IMR-90 (cell line): ENCODE measurements around the gene PKHD1. TPM values are rescaled to one million over a fixed set of nuclear protein-coding genes. Genes with fewer than 3 reads are reported as not detected.

Source experiments
- ATAC-seq: fragments of 200-7000 bp; cut with Tn5 transposase; 2 replicates; pipeline ENCODE4 v1.9.1; 2020; ENCODE audit warnings: low read depth, mild to moderate bottlenecking, moderate library complexity
- BruUV-seq: library from RNA; stranded (reverse); fragments of 400-500 nt; replicated peaks from 2 replicates; lab custom pipeline; 2021; lab: Mats Ljungman, UMichigan
- CTCF ChIA-PET: fragments of 300-600 bp; formaldehyde crosslinking; extraction: SDS; loops from one replicate; lab custom pipeline; 2021; ENCODE audit warnings: antibody characterized with exemption; lab: Yijun Ruan, JAX
- POLR2A ChIA-PET: fragments of 300-600 bp; sonication (Branson Sonifier 250); formaldehyde crosslinking; loops from one replicate; lab custom pipeline; 2022; ENCODE audit warnings: antibody characterized with exemption; ENCODE audit not compliant: unreplicated experiment; lab: Charles Lee
- DNase-seq: peaks from one replicate; pipeline ENCODE4 v3.0.0; 2013
- H2AFZ ChIP-seq: replicated peaks from 2 replicates; pipeline ENCODE3; 2013; ENCODE audit warnings: low read length, mild to moderate bottlenecking; ENCODE audit not compliant: poor library complexity
- H2AK5ac ChIP-seq: 2 replicates; pipeline ENCODE4 v1.6.1; 2013; ENCODE audit warnings: low read depth, low read length, inconsistent platforms
- H2AK9ac ChIP-seq: replicated peaks from 2 replicates; pipeline ENCODE3; 2013; ENCODE audit warnings: mild to moderate bottlenecking, low read depth, low read length, moderate library complexity; ENCODE audit not compliant: poor library complexity
- H2BK120ac ChIP-seq: 2 replicates; pipeline ENCODE4 v1.6.1; 2013; ENCODE audit warnings: low read depth, low read length, inconsistent platforms
- H2BK15ac ChIP-seq: 3 replicates; pipeline ENCODE4 v1.6.1; 2013; ENCODE audit warnings: low read depth, low read length, inconsistent platforms
- H2BK20ac ChIP-seq: 2 replicates; pipeline ENCODE4 v1.6.1; 2013; ENCODE audit warnings: low read depth, mild to moderate bottlenecking, inconsistent platforms, low read length, moderate library complexity
- H2BK5ac ChIP-seq: 2 replicates; pipeline ENCODE4 v1.6.1; 2013; ENCODE audit warnings: mild to moderate bottlenecking, low read depth, low read length, inconsistent platforms; ENCODE audit not compliant: poor library complexity, severe bottlenecking
- H3K14ac ChIP-seq: replicated peaks from 2 replicates; pipeline ENCODE4 v1.6.1; 2013; ENCODE audit warnings: low read depth, low read length, inconsistent platforms
- H3K18ac ChIP-seq: 2 replicates; pipeline ENCODE4 v1.6.1; 2013; ENCODE audit warnings: low read depth, low read length, control low read depth
- H3K23ac ChIP-seq: 2 replicates; pipeline ENCODE4 v1.6.1; 2013; ENCODE audit warnings: low read depth, low read length, inconsistent platforms
- H3K27ac ChIP-seq: 2 replicates; pipeline ENCODE4 v1.5.1; 2013; ENCODE audit warnings: mild to moderate bottlenecking, control low read depth, low read length; ENCODE audit not compliant: insufficient read depth
- H3K27me3 ChIP-seq: 2 replicates; pipeline ENCODE4 v1.6.1; 2013; ENCODE audit warnings: low read length; ENCODE audit not compliant: control insufficient read depth, insufficient read depth
- H3K36me3 ChIP-seq: 2 replicates; pipeline ENCODE4 v1.6.1; 2013; ENCODE audit warnings: low read length, mixed read lengths; ENCODE audit not compliant: control insufficient read depth, insufficient read depth
- H3K4ac ChIP-seq: 2 replicates; pipeline ENCODE4 v1.6.1; 2013; ENCODE audit warnings: low read depth, low read length, inconsistent platforms
- H3K4me1 ChIP-seq: 2 replicates; pipeline ENCODE4 v1.6.1; 2013; ENCODE audit warnings: low read length, mixed read lengths; ENCODE audit not compliant: control insufficient read depth, insufficient read depth
- H3K4me2 ChIP-seq: 2 replicates; pipeline ENCODE4 v1.6.1; 2013; ENCODE audit warnings: low read depth, mild to moderate bottlenecking, control low read depth, low read length, moderate library complexity
- H3K4me3 ChIP-seq: 2 replicates; pipeline ENCODE4 v1.5.1; 2013; ENCODE audit warnings: low read depth, mild to moderate bottlenecking, control low read depth, low read length, moderate library complexity; ENCODE audit not compliant: insufficient read depth
- H3K56ac ChIP-seq: 2 replicates; pipeline ENCODE4 v1.6.1; 2013; ENCODE audit warnings: low read length, inconsistent platforms; ENCODE audit not compliant: insufficient read depth; ENCODE audit errors: extremely low read depth
- H3K79me1 ChIP-seq, 2 experiments: 2 replicates each; pipeline ENCODE4 v1.6.1; 2013; ENCODE audit warnings: low read length in 2 of 2, inconsistent platforms in 1 of 2, low read depth in 1 of 2
- H3K9ac ChIP-seq: 2 replicates; pipeline ENCODE4 v1.6.1; 2013; ENCODE audit warnings: low read depth, low read length, control low read depth
- H3K9me1 ChIP-seq: 2 replicates; pipeline ENCODE4 v1.6.1; 2013; ENCODE audit warnings: low read length, inconsistent platforms; ENCODE audit not compliant: insufficient read depth
- H3K9me3 ChIP-seq: 2 replicates; pipeline ENCODE4 v1.6.1; 2013; ENCODE audit warnings: low read length; ENCODE audit not compliant: control insufficient read depth, insufficient read depth
- H4K20me1 ChIP-seq: 2 replicates; pipeline ENCODE4 v1.6.1; 2013; ENCODE audit warnings: low read length, inconsistent platforms; ENCODE audit not compliant: insufficient read depth
- H4K5ac ChIP-seq: 2 replicates; pipeline ENCODE4 v1.6.1; 2013; ENCODE audit warnings: mild to moderate bottlenecking, low read depth, low read length, control low read depth
- H4K8ac ChIP-seq, 2 experiments: 2 replicates each; pipeline ENCODE4 v1.6.1; 2013; ENCODE audit warnings: low read depth in 2 of 2, low read length in 2 of 2, control low read depth in 1 of 2, inconsistent platforms in 1 of 2
- H4K91ac ChIP-seq: 2 replicates; pipeline ENCODE4 v1.6.1; 2013; ENCODE audit warnings: low read depth, low read length, inconsistent platforms; ENCODE audit not compliant: insufficient read depth
- ELK1 ChIP-seq: fragments of 150-350 bp; IDR thresholded peaks from 2 replicates; pipeline ENCODE4 v1.6.1; 2016; ENCODE audit warnings: low read depth, mild to moderate bottlenecking, low read length, moderate library complexity, borderline replicate concordance
- NFE2L2 ChIP-seq: fragments of 150-350 bp; IDR thresholded peaks from 2 replicates; pipeline ENCODE4 v1.6.1; 2016; ENCODE audit warnings: low read depth, mild to moderate bottlenecking, low read length
- RFX5 ChIP-seq: IDR thresholded peaks from 2 replicates; pipeline ENCODE4 v1.8.0; 2012; ENCODE audit warnings: low read depth, mild to moderate bottlenecking, low read length, moderate library complexity
- USF2 ChIP-seq: fragments of 150-350 bp; IDR thresholded peaks from 2 replicates; pipeline ENCODE4 v1.6.1; 2017; ENCODE audit warnings: mild to moderate bottlenecking, antibody characterized with exemption, low read length, low read depth
- WGBS, 2 experiments: methylation state at CpG; one replicate each; pipeline versions ENCODE4 v1.1.5 to v1.1.7; 2013; ENCODE audit warnings: missing lambda C conversion rate in 2 of 2; ENCODE audit not compliant: insufficient read length in 1 of 2; ENCODE audit errors: extremely low coverage in 2 of 2; 5-methylcytosine and 5-hydroxymethylcytosine counted together
- dilution Hi-C: fragments of 300-500 bp; cut with HindIII; formaldehyde crosslinking; loops from one replicate; pipeline ENCODE4 v1.14.3; 2018; ENCODE audit warnings: low sequenced_read_pairs; ENCODE audit not compliant: unreplicated experiment
- in situ Hi-C: fragments of 300-500 bp; cut with MboI; formaldehyde crosslinking; loops from 3 replicates; pipeline ENCODE4 v1.14.3; 2019; ENCODE audit warnings: low sequenced_read_pairs, inconsistent platforms, mixed read lengths
- intact Hi-C: fragments of 100-400 bp; cut with micrococcal nuclease; formaldehyde crosslinking; loops from 2 replicates; pipeline ENCODE4 v1.10.0; 2022
- polyA plus RNA-seq, 3 experiments: library from polyadenylated mRNA; depleted of rRNA; stranded (reverse); fragments of >200 nt; gene quantifications; 2 replicates each; pipeline ENCODE4 v1.2.3, GENCODE V29; 2012; ENCODE audit warnings: low replicate concordance in 1 of 3
- total RNA-seq: library from RNA; depleted of rRNA; stranded (reverse); fragments of >200 nt; gene quantifications from 2 replicates; pipeline ENCODE4 v1.2.3, GENCODE V29; 2012
- TF ChIP-seq, protein P1 (sequence below): conservative IDR thresholded peaks from 2 replicates; pipeline ENCODE4 v1.5.1; 2012; ENCODE audit warnings: mild to moderate bottlenecking, low read depth, low read length, improper control_type of control experiment

The PKHD1 gene
- total and polyA plus RNA-seq, 2 of the 4 experiments (the other 2 are of a cell fraction): not detected

DNA sequence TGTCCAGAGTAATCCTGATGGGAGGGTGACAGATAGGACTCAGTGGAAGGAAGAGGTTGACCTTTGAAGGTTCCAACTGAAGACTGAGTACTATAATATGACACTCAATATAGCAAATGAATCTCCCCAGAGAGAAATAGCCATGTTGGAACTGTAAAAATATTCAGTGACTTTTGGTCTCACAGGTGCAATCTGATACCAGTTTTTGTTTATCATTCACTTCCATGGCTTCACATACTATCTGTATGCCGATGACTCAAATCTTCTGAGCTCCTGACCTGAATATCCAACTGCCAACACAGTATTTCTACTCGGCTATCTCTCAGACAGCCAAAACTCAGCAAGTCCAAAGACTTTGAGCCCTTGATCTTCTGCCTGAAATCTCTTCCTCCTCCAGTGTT, 21.8 kb upstream of the PKHD1 start:
- Histone ChIP-seq H2BK20ac (no peak overlapping the region), H2BK5ac (no peak overlapping the region), H2BK15ac (no peak overlapping the region), H3K36me3 (no peaks in the 10 kb centered on the region), H4K8ac (no peak overlapping the region), H3K27me3 (no peaks in the 10 kb centered on the region), H3K4me1 (no peaks in the 10 kb centered on the region), H3K18ac (no peak overlapping the region), H2AFZ (no peak overlapping the region), H3K9ac (no peak overlapping the region), H2AK9ac (no peak overlapping the region), H3K4me3 (no peak overlapping the region), H3K56ac (no peak overlapping the region), H3K14ac (no peak overlapping the region), H3K79me1 (no peaks in the 10 kb centered on the region), H4K20me1 (no peaks in the 10 kb centered on the region), H3K4ac (no peak overlapping the region), H4K91ac (no peak overlapping the region), H2AK5ac (no peak overlapping the region), H3K9me3 (no peaks in the 10 kb centered on the region), H4K5ac (no peak overlapping the region), H3K27ac (no peak overlapping the region), H3K9me1 (no peaks in the 10 kb centered on the region), H3K4me2 (no peak overlapping the region), H3K23ac (no peak overlapping the region), H2BK120ac (no peak overlapping the region)
- POLR2A ChIA-PET: no interaction called here
- no TSS peak for BruUV-seq
- in situ Hi-C loops: no loop called here
- intact Hi-C loops: no loop called here
- dilution Hi-C loops: no loop called here
- DNase-seq (no peak), ATAC-seq (no peak)
- WGBS, 2 experiments: 33% methylated on average over 1 of the region's 2 CpGs; no CpG with 5 or more reads in 1 of the 2 experiments
- TF ChIP-seq, protein P1, sequence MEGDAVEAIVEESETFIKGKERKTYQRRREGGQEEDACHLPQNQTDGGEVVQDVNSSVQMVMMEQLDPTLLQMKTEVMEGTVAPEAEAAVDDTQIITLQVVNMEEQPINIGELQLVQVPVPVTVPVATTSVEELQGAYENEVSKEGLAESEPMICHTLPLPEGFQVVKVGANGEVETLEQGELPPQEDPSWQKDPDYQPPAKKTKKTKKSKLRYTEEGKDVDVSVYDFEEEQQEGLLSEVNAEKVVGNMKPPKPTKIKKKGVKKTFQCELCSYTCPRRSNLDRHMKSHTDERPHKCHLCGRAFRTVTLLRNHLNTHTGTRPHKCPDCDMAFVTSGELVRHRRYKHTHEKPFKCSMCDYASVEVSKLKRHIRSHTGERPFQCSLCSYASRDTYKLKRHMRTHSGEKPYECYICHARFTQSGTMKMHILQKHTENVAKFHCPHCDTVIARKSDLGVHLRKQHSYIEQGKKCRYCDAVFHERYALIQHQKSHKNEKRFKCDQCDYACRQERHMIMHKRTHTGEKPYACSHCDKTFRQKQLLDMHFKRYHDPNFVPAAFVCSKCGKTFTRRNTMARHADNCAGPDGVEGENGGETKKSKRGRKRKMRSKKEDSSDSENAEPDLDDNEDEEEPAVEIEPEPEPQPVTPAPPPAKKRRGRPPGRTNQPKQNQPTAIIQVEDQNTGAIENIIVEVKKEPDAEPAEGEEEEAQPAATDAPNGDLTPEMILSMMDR: no peak
- TF ChIP-seq NFE2L2 (no peak), RFX5 (no peak), USF2 (no peak), ELK1 (no peak)
- CTCF ChIA-PET: no interaction called here
